NT2/D1 (cell line): Measurements from ENCODE around the gene STAT6.

Experiments used
- DNase-seq: peaks from one replicate; pipeline ENCODE4 v3.0.0-alpha.2; 2011; ENCODE audit warnings: low read depth, low spot score
- H3K27me3 ChIP-seq: 2 replicates; pipeline ENCODE4 v1.6.0; 2011; ENCODE audit warnings: mild to moderate bottlenecking; ENCODE audit not compliant: insufficient read length, insufficient read depth
- H3K36me3 ChIP-seq: 2 replicates; pipeline ENCODE4 v1.6.1; 2011; ENCODE audit warnings: mild to moderate bottlenecking, low read length, mixed read lengths; ENCODE audit not compliant: insufficient read depth, insufficient read length
- H3K4me1 ChIP-seq: 2 replicates; pipeline ENCODE4 v1.5.1; 2011; ENCODE audit not compliant: insufficient read depth, insufficient read length
- H3K4me3 ChIP-seq: 2 replicates; pipeline ENCODE4 v1.5.1; 2011; ENCODE audit warnings: low read depth; ENCODE audit not compliant: insufficient read length
- H3K9ac ChIP-seq: 2 replicates; pipeline ENCODE4 v1.6.0; 2011; ENCODE audit warnings: low read depth; ENCODE audit not compliant: insufficient read length
- H3K9me3 ChIP-seq: 2 replicates; pipeline ENCODE4 v1.5.1; 2011; ENCODE audit warnings: mild to moderate bottlenecking, low read length; ENCODE audit not compliant: insufficient read depth
- SUZ12 ChIP-seq: IDR thresholded peaks from 2 replicates; pipeline ENCODE4 v1.6.1; 2011; ENCODE audit not compliant: insufficient read length, insufficient read depth; ENCODE audit errors: extremely low read depth
- YY1 ChIP-seq: IDR thresholded peaks from 2 replicates; pipeline ENCODE4 v1.6.1; 2011; ENCODE audit not compliant: insufficient read length, insufficient read depth
- ZNF274 ChIP-seq: IDR thresholded peaks from 2 replicates; pipeline ENCODE4 v1.6.1; 2011; ENCODE audit warnings: mild to moderate bottlenecking, low read depth, low read length

The STAT6 gene

GRCh38 chr12:57109207-57110103, 1.7 kb downstream of the STAT6 start:
- no peak for DNase-seq
- no peak for TF ChIP-seq SUZ12
- TF ChIP-seq ZNF274: no peak
- no peak for TF ChIP-seq YY1
- peaks cover 14% of the 10 kb centered on the region for H3K4me1 ChIP-seq
- no peaks in the 10 kb centered on the region for H3K9me3 ChIP-seq
- H3K9ac ChIP-seq: peak overlapping the region; percentile 50
- H3K27me3 ChIP-seq: no peaks in the 10 kb centered on the region
- H3K4me3 ChIP-seq: peak overlapping the region; percentile 84
- H3K36me3 ChIP-seq: peaks cover 43% of the 10 kb centered on the region

GRCh38 chr12:57107456-57108155, 3.6 kb downstream of the STAT6 start:
- no peak overlapping the region for H3K4me3 ChIP-seq
- H3K36me3 ChIP-seq: peaks cover 56% of the 10 kb centered on the region

GRCh38 chr12:57106021-57106708, 5.0 kb downstream of the STAT6 start:
- Histone ChIP-seq H3K9ac (no peak overlapping the region), H3K9me3 (no peaks in the 10 kb centered on the region), H3K36me3 (peaks cover 66% of the 10 kb centered on the region), H3K4me3 (no peak overlapping the region), H3K27me3 (no peaks in the 10 kb centered on the region), H3K4me1 (peaks cover 18% of the 10 kb centered on the region)
- TF ChIP-seq SUZ12 (no peak), YY1 (no peak), ZNF274 (no peak)
- DNase-seq: no peak

More at GRCh38 chr12:57107456-57108155, 3.6 kb downstream of the STAT6 start:
- no peak for TF ChIP-seq SUZ12
- no peak for TF ChIP-seq YY1
- no peak for TF ChIP-seq ZNF274
- Histone ChIP-seq H3K27me3 (no peaks in the 10 kb centered on the region), H3K9me3 (no peaks in the 10 kb centered on the region), H3K9ac (no peak overlapping the region), H3K4me1 (peaks cover 11% of the 10 kb centered on the region)
- DNase-seq: no peak

GRCh38 chr12:57105011-57105753, 6.0 kb downstream of the STAT6 start:
- peaks cover 70% of the 10 kb centered on the region for H3K36me3 ChIP-seq
- H3K4me3 ChIP-seq: no peak overlapping the region
- H3K9ac ChIP-seq: no peak overlapping the region
- no peak for DNase-seq
- peaks cover 18% of the 10 kb centered on the region for H3K4me1 ChIP-seq
- no peaks in the 10 kb centered on the region for H3K27me3 ChIP-seq
- TF ChIP-seq YY1: no peak
- TF ChIP-seq ZNF274: no peak
- no peak for TF ChIP-seq SUZ12
- H3K9me3 ChIP-seq: no peaks in the 10 kb centered on the region

- H3K4me1 ChIP-seq: peaks cover 12% of the 10 kb centered on the region
- H3K9me3 ChIP-seq: no peaks in the 10 kb centered on the region
- no peaks in the 10 kb centered on the region for H3K27me3 ChIP-seq
- H3K4me3 ChIP-seq: no peak overlapping the region
- DNase-seq: no peak
- TF ChIP-seq SUZ12 (no peak), ZNF274 (no peak), YY1 (no peak)
- H3K36me3 ChIP-seq: peaks cover 75% of the 10 kb centered on the region
- H3K9ac ChIP-seq: no peak overlapping the region
These were observed 6.8 kb downstream of the STAT6 start for GRCh38 chr12:57104292-57104910.

- Histone ChIP-seq H3K9me3 (no peaks in the 10 kb centered on the region), H3K27me3 (no peaks in the 10 kb centered on the region), H3K36me3 (peaks cover 80% of the 10 kb centered on the region), H3K4me3 (no peak overlapping the region), H3K4me1 (peaks cover 12% of the 10 kb centered on the region), H3K9ac (no peak overlapping the region)
- no peak for TF ChIP-seq YY1
- no peak for TF ChIP-seq ZNF274
- DNase-seq: no peak
These were observed 7.3 kb downstream of the STAT6 start for GRCh38 chr12:57103856-57104255.
